Measurements from ENCODE around the gene PAMR1.

DNA sequence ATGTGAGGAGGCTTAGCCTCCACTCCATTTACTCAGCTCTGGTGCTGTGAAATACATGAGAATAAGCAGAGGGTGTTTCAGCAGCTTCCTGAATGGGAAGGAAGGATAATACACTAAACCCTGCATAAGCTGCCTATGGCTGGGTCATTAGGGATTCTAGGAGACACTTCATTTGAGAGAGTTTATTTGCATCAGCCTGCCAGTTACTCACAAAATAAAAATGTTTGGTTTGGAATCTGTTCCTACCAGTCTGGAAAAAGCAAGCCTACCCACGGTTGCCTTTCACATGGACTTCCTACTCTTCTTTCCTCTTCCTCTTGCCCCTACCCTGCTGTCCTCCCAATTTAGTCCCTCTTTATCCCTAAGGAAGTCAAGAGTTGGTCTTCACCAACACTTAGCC, 126.5 kb downstream of the PAMR1 start:
- TF ChIP-seq POLR2A (IDR thresholded peaks at IDR 0.05), result no peak
- TF ChIP-seq, protein P1, sequence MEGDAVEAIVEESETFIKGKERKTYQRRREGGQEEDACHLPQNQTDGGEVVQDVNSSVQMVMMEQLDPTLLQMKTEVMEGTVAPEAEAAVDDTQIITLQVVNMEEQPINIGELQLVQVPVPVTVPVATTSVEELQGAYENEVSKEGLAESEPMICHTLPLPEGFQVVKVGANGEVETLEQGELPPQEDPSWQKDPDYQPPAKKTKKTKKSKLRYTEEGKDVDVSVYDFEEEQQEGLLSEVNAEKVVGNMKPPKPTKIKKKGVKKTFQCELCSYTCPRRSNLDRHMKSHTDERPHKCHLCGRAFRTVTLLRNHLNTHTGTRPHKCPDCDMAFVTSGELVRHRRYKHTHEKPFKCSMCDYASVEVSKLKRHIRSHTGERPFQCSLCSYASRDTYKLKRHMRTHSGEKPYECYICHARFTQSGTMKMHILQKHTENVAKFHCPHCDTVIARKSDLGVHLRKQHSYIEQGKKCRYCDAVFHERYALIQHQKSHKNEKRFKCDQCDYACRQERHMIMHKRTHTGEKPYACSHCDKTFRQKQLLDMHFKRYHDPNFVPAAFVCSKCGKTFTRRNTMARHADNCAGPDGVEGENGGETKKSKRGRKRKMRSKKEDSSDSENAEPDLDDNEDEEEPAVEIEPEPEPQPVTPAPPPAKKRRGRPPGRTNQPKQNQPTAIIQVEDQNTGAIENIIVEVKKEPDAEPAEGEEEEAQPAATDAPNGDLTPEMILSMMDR (IDR thresholded peaks at IDR 0.05), result no peak
